Keratinocyte (primary cell): ENCODE measurements around the gene MYBPC2. TPM values are rescaled to one million over a fixed set of nuclear protein-coding genes. Genes with fewer than 3 reads are reported as not detected.

Source experiments
- DNase-seq: peaks from one replicate; pipeline ENCODE4 v3.0.0-alpha.2; 2011; ENCODE audit warnings: low read depth, missing footprints, low spot score
- FAIRE-seq: peaks from 2 replicates; lab custom pipeline; 2011; peaks lifted over from hg19 to GRCh38; lab: Jason Lieb, UNC
- H2AFZ ChIP-seq: 2 replicates; pipeline ENCODE4 v1.6.0; 2012; ENCODE audit warnings: low read length, control low read depth, inconsistent platforms; ENCODE audit not compliant: control insufficient read depth
- H3K27ac ChIP-seq: 2 replicates; pipeline ENCODE4 v1.5.1; 2011; ENCODE audit warnings: low read length; ENCODE audit not compliant: control insufficient read depth, insufficient read depth
- H3K27me3 ChIP-seq: 3 replicates; pipeline ENCODE4 v1.6.0; 2011; ENCODE audit warnings: low read length; ENCODE audit not compliant: control insufficient read depth, insufficient read depth; ENCODE audit errors: extremely low read depth
- H3K36me3 ChIP-seq, 2 experiments: 2 replicates in 1 of 2; 3 replicates in 1 of 2; pipeline ENCODE4 v1.5.1; 2011; ENCODE audit warnings: low read length in 2 of 2, mild to moderate bottlenecking in 1 of 2; ENCODE audit not compliant: control insufficient read depth in 2 of 2, insufficient read depth in 2 of 2; ENCODE audit errors: extremely low read depth in 1 of 2
- H3K4me1 ChIP-seq: 3 replicates; pipeline ENCODE4 v1.5.1; 2011; ENCODE audit warnings: low read length; ENCODE audit not compliant: control insufficient read depth, insufficient read depth; ENCODE audit errors: extremely low read depth
- H3K4me2 ChIP-seq: 3 replicates; pipeline ENCODE4 v1.6.0; 2011; ENCODE audit warnings: low read depth, low read length; ENCODE audit not compliant: control insufficient read depth, insufficient read depth; ENCODE audit errors: extremely low read depth
- H3K4me3 ChIP-seq, 3 experiments: fragments of 200-600 bp in 1 of 3; sonication (generic) in 1 of 3; 2 replicates in 2 of 3; 3 replicates in 1 of 3; pipeline ENCODE4 v1.5.1; 2011 to 2016; ENCODE audit warnings: low read length in 3 of 3, mild to moderate bottlenecking in 3 of 3, control low read depth in 2 of 3, inconsistent platforms in 1 of 3, low read depth in 1 of 3, mixed read lengths in 1 of 3, mixed run types in 1 of 3, moderate library complexity in 1 of 3; ENCODE audit not compliant: control insufficient read depth in 2 of 3, insufficient read depth in 2 of 3; ENCODE audit errors: extremely low read depth in 1 of 3
- H3K79me2 ChIP-seq: 2 replicates; pipeline ENCODE4 v1.6.0; 2012; ENCODE audit warnings: low read length; ENCODE audit not compliant: control insufficient read depth, insufficient read depth
- H3K9ac ChIP-seq: 3 replicates; pipeline ENCODE4 v1.6.0; 2011; ENCODE audit warnings: low read length; ENCODE audit not compliant: control insufficient read depth, insufficient read depth; ENCODE audit errors: extremely low read depth
- H3K9me1 ChIP-seq: 3 replicates; pipeline ENCODE4 v1.6.0; 2011; ENCODE audit warnings: low read length; ENCODE audit not compliant: control insufficient read depth, insufficient read depth; ENCODE audit errors: extremely low read depth
- H3K9me3 ChIP-seq: 2 replicates; pipeline ENCODE4 v1.5.1; 2012; ENCODE audit warnings: low read depth, low read length; ENCODE audit not compliant: control insufficient read depth
- H4K20me1 ChIP-seq: 3 replicates; pipeline ENCODE4 v1.6.0; 2011; ENCODE audit warnings: low read length; ENCODE audit not compliant: control insufficient read depth, insufficient read depth; ENCODE audit errors: extremely low read depth
- EZH2 ChIP-seq: IDR thresholded peaks from one replicate; pipeline ENCODE4 v1.6.1; 2012; ENCODE audit warnings: inconsistent platforms, mild to moderate bottlenecking, low read length, moderate library complexity
- dilution Hi-C: fragments of 300-500 bp; cut with MboI; formaldehyde crosslinking; loops from one replicate; pipeline ENCODE4 v1.7.0; 2020; ENCODE audit warnings: low sequenced_read_pairs; ENCODE audit not compliant: extremely low pct_ligation_motif_present
- polyA plus RNA-seq, 5 experiments: library from polyadenylated mRNA; depleted of rRNA in 3 of 5; stranded (reverse) in 3 of 5; stranded (forward) in 1 of 5; unstranded in 1 of 5; fragments of >200 nt; gene quantifications; 1 replicate in 1 of 5; 2 replicates in 3 of 5; 3 replicates in 1 of 5; pipeline versions ENCODE4 v1.2.1 to v1.2.3, GENCODE V29; 2011 to 2012; ENCODE audit warnings: missing spikeins in 2 of 5, low read depth in 1 of 5, low replicate concordance in 1 of 5
- TF ChIP-seq, protein P1 (sequence below), 3 experiments: IDR thresholded peaks in 1 of 3; conservative IDR thresholded peaks in 1 of 3; optimal IDR thresholded peaks in 1 of 3; 2 replicates in 2 of 3; 3 replicates in 1 of 3; pipeline versions ENCODE3 to v1.5.1; 2011; ENCODE audit warnings: low read length in 3 of 3, mild to moderate bottlenecking in 3 of 3, moderate library complexity in 2 of 3, control low read depth in 1 of 3, inconsistent platforms in 1 of 3; ENCODE audit not compliant: insufficient read depth in 2 of 3; ENCODE audit errors: extremely low read depth in 1 of 3

MYBPC2 gene
- polyA plus RNA-seq, 1 donor (not counting 4 experiments of a cell fraction or from before 2014, with no cell fraction given): not detected

DNA sequence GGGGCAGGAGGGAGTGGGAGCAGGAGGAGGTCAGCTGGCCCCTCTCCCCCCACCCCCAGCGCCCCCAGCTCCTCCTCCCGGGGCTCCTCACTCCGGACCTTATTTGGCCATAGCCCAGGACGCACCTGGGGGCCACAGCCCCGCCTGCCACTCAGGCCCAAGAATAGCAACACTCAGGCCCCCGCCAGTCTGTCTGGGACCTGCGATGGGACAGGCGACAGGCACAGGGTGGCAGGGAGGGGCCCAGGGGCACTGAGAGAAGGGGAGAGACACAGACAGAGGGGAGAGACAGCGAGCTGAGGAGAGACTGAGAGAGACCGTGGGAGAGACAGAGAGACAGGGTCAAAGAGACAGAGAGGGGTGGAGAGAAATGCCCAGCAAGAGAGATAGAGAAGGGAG, 68.1 kb downstream of the MYBPC2 start:
- no peak overlapping the region for H3K4me3 ChIP-seq
- no peaks in the 10 kb centered on the region for H3K36me3 ChIP-seq
- H3K27me3 ChIP-seq: peaks cover 5% of the 10 kb centered on the region
- TF ChIP-seq, protein P1, sequence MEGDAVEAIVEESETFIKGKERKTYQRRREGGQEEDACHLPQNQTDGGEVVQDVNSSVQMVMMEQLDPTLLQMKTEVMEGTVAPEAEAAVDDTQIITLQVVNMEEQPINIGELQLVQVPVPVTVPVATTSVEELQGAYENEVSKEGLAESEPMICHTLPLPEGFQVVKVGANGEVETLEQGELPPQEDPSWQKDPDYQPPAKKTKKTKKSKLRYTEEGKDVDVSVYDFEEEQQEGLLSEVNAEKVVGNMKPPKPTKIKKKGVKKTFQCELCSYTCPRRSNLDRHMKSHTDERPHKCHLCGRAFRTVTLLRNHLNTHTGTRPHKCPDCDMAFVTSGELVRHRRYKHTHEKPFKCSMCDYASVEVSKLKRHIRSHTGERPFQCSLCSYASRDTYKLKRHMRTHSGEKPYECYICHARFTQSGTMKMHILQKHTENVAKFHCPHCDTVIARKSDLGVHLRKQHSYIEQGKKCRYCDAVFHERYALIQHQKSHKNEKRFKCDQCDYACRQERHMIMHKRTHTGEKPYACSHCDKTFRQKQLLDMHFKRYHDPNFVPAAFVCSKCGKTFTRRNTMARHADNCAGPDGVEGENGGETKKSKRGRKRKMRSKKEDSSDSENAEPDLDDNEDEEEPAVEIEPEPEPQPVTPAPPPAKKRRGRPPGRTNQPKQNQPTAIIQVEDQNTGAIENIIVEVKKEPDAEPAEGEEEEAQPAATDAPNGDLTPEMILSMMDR (optimal IDR thresholded peaks at IDR 0.05 in 1 of 3, IDR thresholded peaks at IDR 0.05 in 1 of 3, conservative IDR thresholded peaks at IDR 0.05 in 1 of 3; ENCODE audit: extremely low read depth in 1 of 3, insufficient read depth in 2 of 3, low read length in 3 of 3): no peak
- FAIRE-seq (no peak), DNase-seq (no peak)
- no peaks in the 10 kb centered on the region for H3K4me1 ChIP-seq
- no peaks in the 10 kb centered on the region for H3K79me2 ChIP-seq
- no peaks in the 10 kb centered on the region for H4K20me1 ChIP-seq
- no peaks in the 10 kb centered on the region for H3K9me1 ChIP-seq
- H3K9me3 ChIP-seq: no peaks in the 10 kb centered on the region
- H3K4me2 ChIP-seq: no peak overlapping the region
- H3K27ac ChIP-seq: no peak overlapping the region
- no peak overlapping the region for H2AFZ ChIP-seq
- dilution Hi-C loops: no loop called here
- no peak overlapping the region for H3K9ac ChIP-seq

DNA sequence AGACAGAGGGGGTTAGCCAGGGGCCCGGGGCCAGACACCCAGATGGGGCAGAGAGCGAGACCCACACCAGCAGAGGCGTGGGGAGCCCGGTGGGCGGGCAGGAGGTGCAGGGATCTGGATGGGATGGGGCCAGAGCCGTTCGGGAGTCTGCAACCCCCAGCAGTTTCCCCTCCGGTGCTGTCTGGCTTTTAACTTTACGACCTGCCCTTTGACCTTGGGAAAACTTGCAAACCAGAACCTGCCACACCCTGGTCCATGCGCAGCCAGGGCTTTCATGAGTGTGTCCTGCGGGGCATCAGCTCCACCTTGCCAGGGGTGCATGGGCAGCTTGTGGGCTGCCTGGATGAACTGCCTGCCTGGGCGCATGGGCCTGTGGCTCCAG, 68.5 kb downstream of the MYBPC2 start:
- no peak for FAIRE-seq
- no peak overlapping the region for H2AFZ ChIP-seq

More for the DNA sequence above, 68.5 kb downstream of the MYBPC2 start:
- Histone ChIP-seq H3K4me1 (no peaks in the 10 kb centered on the region), H3K4me2 (no peak overlapping the region), H3K79me2 (no peaks in the 10 kb centered on the region), H4K20me1 (no peaks in the 10 kb centered on the region), H3K36me3 (peaks cover 0 to 1% of the 10 kb centered on the region in 2 experiments), H3K9ac (no peak overlapping the region), H3K9me3 (no peaks in the 10 kb centered on the region), H3K9me1 (no peaks in the 10 kb centered on the region), H3K27me3 (peaks cover 5% of the 10 kb centered on the region), H3K27ac (no peak overlapping the region), H3K4me3 (no peak overlapping the region)
- dilution Hi-C loops: no loop called here
- no peak for TF ChIP-seq EZH2
- TF ChIP-seq, protein P1 (optimal IDR thresholded peaks at IDR 0.05 in 1 of 3, IDR thresholded peaks at IDR 0.05 in 1 of 3, conservative IDR thresholded peaks at IDR 0.05 in 1 of 3; ENCODE audit: extremely low read depth in 1 of 3, insufficient read depth in 2 of 3, low read length in 3 of 3): no peak
- DNase-seq: no peak
